IMR-90 (cell line): Measurements from ENCODE around the gene SCCPDH. TPM values are rescaled to one million over a fixed set of nuclear protein-coding genes. Genes with fewer than 3 reads are reported as not detected.

ENCODE experiments used
- ATAC-seq: fragments of 200-7000 bp; cut with Tn5 transposase; 2 replicates; pipeline ENCODE4 v1.9.1; 2020; ENCODE audit warnings: low read depth, mild to moderate bottlenecking, moderate library complexity
- BruUV-seq: library from RNA; stranded (reverse); fragments of 400-500 nt; replicated peaks from 2 replicates; lab custom pipeline; 2021; lab: Mats Ljungman, UMichigan
- CTCF ChIA-PET: fragments of 300-600 bp; formaldehyde crosslinking; extraction: SDS; loops from one replicate; lab custom pipeline; 2021; ENCODE audit warnings: antibody characterized with exemption; lab: Yijun Ruan, JAX
- POLR2A ChIA-PET: fragments of 300-600 bp; sonication (Branson Sonifier 250); formaldehyde crosslinking; loops from one replicate; lab custom pipeline; 2022; ENCODE audit warnings: antibody characterized with exemption; ENCODE audit not compliant: unreplicated experiment; lab: Charles Lee
- DNase-seq: peaks from one replicate; pipeline ENCODE4 v3.0.0; 2013
- H2AFZ ChIP-seq: replicated peaks from 2 replicates; pipeline ENCODE3; 2013; ENCODE audit warnings: low read length, mild to moderate bottlenecking; ENCODE audit not compliant: poor library complexity
- H2AK5ac ChIP-seq: 2 replicates; pipeline ENCODE4 v1.6.1; 2013; ENCODE audit warnings: low read depth, low read length, inconsistent platforms
- H2AK9ac ChIP-seq: replicated peaks from 2 replicates; pipeline ENCODE3; 2013; ENCODE audit warnings: mild to moderate bottlenecking, low read depth, low read length, moderate library complexity; ENCODE audit not compliant: poor library complexity
- H2BK120ac ChIP-seq: 2 replicates; pipeline ENCODE4 v1.6.1; 2013; ENCODE audit warnings: low read depth, low read length, inconsistent platforms
- H2BK15ac ChIP-seq: 3 replicates; pipeline ENCODE4 v1.6.1; 2013; ENCODE audit warnings: low read depth, low read length, inconsistent platforms
- H2BK20ac ChIP-seq: 2 replicates; pipeline ENCODE4 v1.6.1; 2013; ENCODE audit warnings: low read depth, mild to moderate bottlenecking, inconsistent platforms, low read length, moderate library complexity
- H2BK5ac ChIP-seq: 2 replicates; pipeline ENCODE4 v1.6.1; 2013; ENCODE audit warnings: mild to moderate bottlenecking, low read depth, low read length, inconsistent platforms; ENCODE audit not compliant: poor library complexity, severe bottlenecking
- H3K14ac ChIP-seq: replicated peaks from 2 replicates; pipeline ENCODE4 v1.6.1; 2013; ENCODE audit warnings: low read depth, low read length, inconsistent platforms
- H3K18ac ChIP-seq: 2 replicates; pipeline ENCODE4 v1.6.1; 2013; ENCODE audit warnings: low read depth, low read length, control low read depth
- H3K23ac ChIP-seq: 2 replicates; pipeline ENCODE4 v1.6.1; 2013; ENCODE audit warnings: low read depth, low read length, inconsistent platforms
- H3K27ac ChIP-seq: 2 replicates; pipeline ENCODE4 v1.5.1; 2013; ENCODE audit warnings: mild to moderate bottlenecking, control low read depth, low read length; ENCODE audit not compliant: insufficient read depth
- H3K27me3 ChIP-seq: 2 replicates; pipeline ENCODE4 v1.6.1; 2013; ENCODE audit warnings: low read length; ENCODE audit not compliant: control insufficient read depth, insufficient read depth
- H3K36me3 ChIP-seq: 2 replicates; pipeline ENCODE4 v1.6.1; 2013; ENCODE audit warnings: low read length, mixed read lengths; ENCODE audit not compliant: control insufficient read depth, insufficient read depth
- H3K4ac ChIP-seq: 2 replicates; pipeline ENCODE4 v1.6.1; 2013; ENCODE audit warnings: low read depth, low read length, inconsistent platforms
- H3K4me1 ChIP-seq: 2 replicates; pipeline ENCODE4 v1.6.1; 2013; ENCODE audit warnings: low read length, mixed read lengths; ENCODE audit not compliant: control insufficient read depth, insufficient read depth
- H3K4me2 ChIP-seq: 2 replicates; pipeline ENCODE4 v1.6.1; 2013; ENCODE audit warnings: low read depth, mild to moderate bottlenecking, control low read depth, low read length, moderate library complexity
- H3K4me3 ChIP-seq: 2 replicates; pipeline ENCODE4 v1.5.1; 2013; ENCODE audit warnings: low read depth, mild to moderate bottlenecking, control low read depth, low read length, moderate library complexity; ENCODE audit not compliant: insufficient read depth
- H3K56ac ChIP-seq: 2 replicates; pipeline ENCODE4 v1.6.1; 2013; ENCODE audit warnings: low read length, inconsistent platforms; ENCODE audit not compliant: insufficient read depth; ENCODE audit errors: extremely low read depth
- H3K79me1 ChIP-seq, 2 experiments: 2 replicates each; pipeline ENCODE4 v1.6.1; 2013; ENCODE audit warnings: low read length in 2 of 2, inconsistent platforms in 1 of 2, low read depth in 1 of 2
- H3K9ac ChIP-seq: 2 replicates; pipeline ENCODE4 v1.6.1; 2013; ENCODE audit warnings: low read depth, low read length, control low read depth
- H3K9me1 ChIP-seq: 2 replicates; pipeline ENCODE4 v1.6.1; 2013; ENCODE audit warnings: low read length, inconsistent platforms; ENCODE audit not compliant: insufficient read depth
- H3K9me3 ChIP-seq: 2 replicates; pipeline ENCODE4 v1.6.1; 2013; ENCODE audit warnings: low read length; ENCODE audit not compliant: control insufficient read depth, insufficient read depth
- H4K20me1 ChIP-seq: 2 replicates; pipeline ENCODE4 v1.6.1; 2013; ENCODE audit warnings: low read length, inconsistent platforms; ENCODE audit not compliant: insufficient read depth
- H4K5ac ChIP-seq: 2 replicates; pipeline ENCODE4 v1.6.1; 2013; ENCODE audit warnings: mild to moderate bottlenecking, low read depth, low read length, control low read depth
- H4K8ac ChIP-seq, 2 experiments: 2 replicates each; pipeline ENCODE4 v1.6.1; 2013; ENCODE audit warnings: low read depth in 2 of 2, low read length in 2 of 2, control low read depth in 1 of 2, inconsistent platforms in 1 of 2
- H4K91ac ChIP-seq: 2 replicates; pipeline ENCODE4 v1.6.1; 2013; ENCODE audit warnings: low read depth, low read length, inconsistent platforms; ENCODE audit not compliant: insufficient read depth
- BHLHE40 ChIP-seq: fragments of 150-350 bp; IDR thresholded peaks from 2 replicates; pipeline ENCODE4 v1.6.1; 2016; ENCODE audit warnings: mild to moderate bottlenecking, low read depth, low read length
- CEBPB ChIP-seq: IDR thresholded peaks from 2 replicates; pipeline ENCODE4 v1.6.1; 2012; ENCODE audit warnings: low read depth, low read length, improper control_type of control experiment
- ELK1 ChIP-seq: fragments of 150-350 bp; IDR thresholded peaks from 2 replicates; pipeline ENCODE4 v1.6.1; 2016; ENCODE audit warnings: low read depth, mild to moderate bottlenecking, low read length, moderate library complexity, borderline replicate concordance
- FOS ChIP-seq: fragments of 150-350 bp; IDR thresholded peaks from 2 replicates; pipeline ENCODE4 v1.6.1; 2016; ENCODE audit warnings: low read depth, low read length
- MAFK ChIP-seq: IDR thresholded peaks from 2 replicates; pipeline ENCODE4 v1.6.1; 2012; ENCODE audit warnings: low read depth, low read length, improper control_type of control experiment
- MAZ ChIP-seq: IDR thresholded peaks from 2 replicates; pipeline ENCODE4 v1.6.1; 2012; ENCODE audit warnings: low read depth, mild to moderate bottlenecking, low read length, improper control_type of control experiment, moderate library complexity, borderline replicate concordance
- MXI1 ChIP-seq: IDR thresholded peaks from 2 replicates; pipeline ENCODE4 v1.6.1; 2012; ENCODE audit warnings: low read depth, mild to moderate bottlenecking, low read length, moderate library complexity, borderline replicate concordance
- NFE2L2 ChIP-seq: fragments of 150-350 bp; IDR thresholded peaks from 2 replicates; pipeline ENCODE4 v1.6.1; 2016; ENCODE audit warnings: low read depth, mild to moderate bottlenecking, low read length
- POLR2A ChIP-seq: IDR thresholded peaks from 2 replicates; pipeline ENCODE4 v1.6.1; 2012; ENCODE audit warnings: mild to moderate bottlenecking, low read depth, low read length
- RAD21 ChIP-seq: IDR thresholded peaks from 2 replicates; pipeline ENCODE4 v1.6.1; 2012; ENCODE audit warnings: low read length, improper control_type of control experiment
- RCOR1 ChIP-seq: IDR thresholded peaks from 2 replicates; pipeline ENCODE4 v1.6.1; 2012; ENCODE audit warnings: mild to moderate bottlenecking, low read length, improper control_type of control experiment; ENCODE audit not compliant: insufficient replicate concordance
- RFX5 ChIP-seq: IDR thresholded peaks from 2 replicates; pipeline ENCODE4 v1.8.0; 2012; ENCODE audit warnings: low read depth, mild to moderate bottlenecking, low read length, moderate library complexity
- SMC3 ChIP-seq: fragments of 150-350 bp; IDR thresholded peaks from 2 replicates; pipeline ENCODE4 v1.6.1; 2016; ENCODE audit warnings: low read depth, mild to moderate bottlenecking, antibody characterized with exemption, low read length, moderate library complexity
- USF2 ChIP-seq: fragments of 150-350 bp; IDR thresholded peaks from 2 replicates; pipeline ENCODE4 v1.6.1; 2017; ENCODE audit warnings: mild to moderate bottlenecking, antibody characterized with exemption, low read length, low read depth
- WGBS, 2 experiments: methylation state at CpG; one replicate each; pipeline versions ENCODE4 v1.1.5 to v1.1.7; 2013; ENCODE audit warnings: missing lambda C conversion rate in 2 of 2; ENCODE audit not compliant: insufficient read length in 1 of 2; ENCODE audit errors: extremely low coverage in 2 of 2; 5-methylcytosine and 5-hydroxymethylcytosine counted together
- dilution Hi-C: fragments of 300-500 bp; cut with HindIII; formaldehyde crosslinking; loops from one replicate; pipeline ENCODE4 v1.14.3; 2018; ENCODE audit warnings: low sequenced_read_pairs; ENCODE audit not compliant: unreplicated experiment
- in situ Hi-C: fragments of 300-500 bp; cut with MboI; formaldehyde crosslinking; loops from 3 replicates; pipeline ENCODE4 v1.14.3; 2019; ENCODE audit warnings: low sequenced_read_pairs, inconsistent platforms, mixed read lengths
- intact Hi-C: fragments of 100-400 bp; cut with micrococcal nuclease; formaldehyde crosslinking; loops from 2 replicates; pipeline ENCODE4 v1.10.0; 2022
- polyA plus RNA-seq, 3 experiments: library from polyadenylated mRNA; depleted of rRNA; stranded (reverse); fragments of >200 nt; gene quantifications; 2 replicates each; pipeline ENCODE4 v1.2.3, GENCODE V29; 2012; ENCODE audit warnings: low replicate concordance in 1 of 3
- total RNA-seq: library from RNA; depleted of rRNA; stranded (reverse); fragments of >200 nt; gene quantifications from 2 replicates; pipeline ENCODE4 v1.2.3, GENCODE V29; 2012

SCCPDH gene
- total and polyA plus RNA-seq, 2 of the 4 experiments (the other 2 are of a cell fraction) = 26.9 to 37.8 TPM

GRCh38 chr1:246753670-246754535, 29.7 kb downstream of the SCCPDH start:
- H2BK5ac ChIP-seq = no peak overlapping the region
- H2BK15ac ChIP-seq = no peak overlapping the region
- H3K36me3 ChIP-seq = peaks cover 1% of the 10 kb centered on the region; the same call in 1 of the 2 replicates
- in situ Hi-C loops (loop anchor here (5.0 kb wide), 1 partner anchor 62 kb away; no protein-coding TSS in a partner anchor), dilution Hi-C loops (no loop called here), intact Hi-C loops (loop anchor here (1.0 to 5.0 kb wide), 4 partner anchors 65 to 257 kb away; partner anchors contain the start of genes CNST and TFB2M)
- no peak overlapping the region for H3K4me3 ChIP-seq
- no peak overlapping the region for H4K91ac ChIP-seq
- ChIA-PET POLR2A (no interaction called here), CTCF (interaction anchor here (0.6 to 1.7 kb wide), 4 partner anchors 12 to 256 kb away, joined by 3 to 4 read pairs (median 3); no protein-coding TSS in a partner anchor)
- peaks cover 0 to 2% of the 10 kb centered on the region in 2 experiments; a peak in 2 of 4 replicates for H3K79me1 ChIP-seq
- BruUV-seq = no TSS peak
- peak overlapping the region in 1 of 2 experiments; percentile 52; a peak in 1 of 4 replicates for H4K8ac ChIP-seq
- no peaks in the 10 kb centered on the region for H3K27me3 ChIP-seq
- no peak overlapping the region for H3K56ac ChIP-seq
- H3K14ac ChIP-seq = no peak overlapping the region
- no peak overlapping the region for H3K23ac ChIP-seq
- no peak overlapping the region for H3K4me2 ChIP-seq
- H3K9me1 ChIP-seq = peaks cover under 1% of the 10 kb centered on the region; the same call in 1 of the 2 replicates
- H2AK5ac ChIP-seq = no peak overlapping the region
- no peak overlapping the region for H2BK20ac ChIP-seq
- no peaks in the 10 kb centered on the region for H4K20me1 ChIP-seq
- no peak overlapping the region for H3K4ac ChIP-seq
- DNase-seq = peak; percentile 68
- H3K9ac ChIP-seq = no peak overlapping the region
- WGBS, 2 experiments = 47% methylated on average over 3 of the region's 22 CpGs; no CpG with 5 or more reads in 1 of the 2 experiments
- H2AK9ac ChIP-seq = peak overlapping the region; percentile 42
- H2BK120ac ChIP-seq = no peak overlapping the region
- H3K27ac ChIP-seq = no peak overlapping the region
- peak overlapping the region; percentile 49 for H2AFZ ChIP-seq
- H3K9me3 ChIP-seq = no peaks in the 10 kb centered on the region
- peak; percentile 100 for ATAC-seq
- no peaks in the 10 kb centered on the region for H3K4me1 ChIP-seq
- no peak overlapping the region for H4K5ac ChIP-seq
- no peak overlapping the region for H3K18ac ChIP-seq
- TF ChIP-seq USF2 (no peak), CEBPB (no peak), SMC3 (peak; percentile 73), MAFK (no peak), MAZ (no peak), ELK1 (no peak), POLR2A (no peak), RFX5 (no peak), RAD21 (peak; percentile 90), FOS (no peak), RCOR1 (no peak), MXI1 (no peak), NFE2L2 (no peak), BHLHE40 (no peak)
